ENCODE data around the gene KRT7.

DNA sequence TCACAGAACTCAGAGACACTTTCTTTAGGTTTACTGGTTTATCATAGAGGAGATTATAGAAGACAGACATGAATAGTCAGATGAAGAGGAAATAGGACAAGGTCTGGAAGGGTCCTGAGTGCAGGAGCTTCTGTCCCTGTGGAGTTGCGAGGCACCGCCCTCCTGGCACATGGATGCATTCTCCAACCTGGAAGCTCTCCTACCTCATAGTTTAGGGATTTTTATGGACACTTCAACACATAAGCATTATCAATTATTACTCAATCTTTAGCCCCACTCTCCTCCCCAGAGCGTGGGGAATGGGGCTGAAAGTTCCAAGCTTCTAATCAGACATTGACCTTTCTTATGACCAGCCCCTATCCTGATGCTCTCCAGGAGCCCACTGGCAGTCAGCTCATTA lies 12.6 kb upstream of the KRT7 start:
- TF ChIP-seq FOXP2 (optimal IDR thresholded peaks at IDR 0.05; ENCODE audit: control extremely low read depth, extremely low read length, insufficient read depth) (no peak), POLR2AphosphoS5 (IDR thresholded peaks at IDR 0.05; ENCODE audit: borderline replicate concordance, low read depth, low read length) (no peak)
